Testis (tissue), 3 donors: ENCODE results near the gene KAT2B. TPM values are rescaled to one million over a fixed set of nuclear protein-coding genes. Genes with fewer than 3 reads are reported as not detected.

Experiments
- DNase-seq: peaks from one replicate; pipeline ENCODE4 v3.0.0-alpha.2; 2019
- H3K27ac ChIP-seq, 2 donors: fragments of 200-600 bp; sonication (generic); one replicate each; pipeline ENCODE4 v1.5.1; 2019
- H3K27me3 ChIP-seq: fragments of 200-600 bp; sonication (generic); one replicate; pipeline ENCODE4 v1.5.1; 2019
- H3K36me3 ChIP-seq: fragments of 200-600 bp; sonication (generic); one replicate; pipeline ENCODE4 v1.5.1; 2017; ENCODE audit warnings: low read depth; ENCODE audit errors: missing control alignments
- H3K4me1 ChIP-seq: fragments of 200-600 bp; sonication (generic); one replicate; pipeline ENCODE4 v1.5.1; 2019
- H3K4me3 ChIP-seq, 2 donors: fragments of 200-600 bp; sonication (generic); one replicate each; pipeline ENCODE4 v1.5.1; 2017 to 2019
- H3K9me3 ChIP-seq: fragments of 200-600 bp; sonication (generic); one replicate; pipeline ENCODE4 v1.5.1; 2017
- CTCF ChIP-seq, 3 experiments: fragments of 450-650 bp in 2 of 3; fragments of 200-600 bp in 1 of 3; sonication (generic) in 1 of 3; IDR thresholded peaks; one replicate each; pipeline ENCODE4 v1.5.1; 2016 to 2019; ENCODE audit warnings: antibody characterized with exemption in 3 of 3, mild to moderate bottlenecking in 2 of 3, moderate library complexity in 1 of 3
- POLR2A ChIP-seq: fragments of 450-650 bp; IDR thresholded peaks from one replicate; pipeline ENCODE4 v1.6.1; 2017; ENCODE audit warnings: antibody characterized with exemption, mild to moderate bottlenecking, moderate library complexity
- WGBS, 2 donors: methylation state at CpG; one replicate each; pipeline ENCODE4 v1.1.5; 2018; 5-methylcytosine and 5-hydroxymethylcytosine counted together
- intact Hi-C: fragments of 100-400 bp; cut with DNase I; formaldehyde crosslinking; loops from one replicate; pipeline ENCODE4 v1.15.1; 2023; ENCODE audit warnings: low total_unique reads
- polyA plus RNA-seq: library from polyadenylated mRNA; stranded (reverse); fragments of 350-450 nt; fragmentation: Illumina TruSeq; extraction: RNeasy Lipid Tissue Mini Kit (QIAGEN cat#74804); gene quantifications from one replicate; pipeline ENCODE4 v1.2.3, GENCODE V29; 2014; ENCODE audit warnings: low read depth, low replicate concordance; ENCODE audit not compliant: insufficient read depth
- total RNA-seq, 2 donors: library from RNA; depleted of rRNA; stranded (reverse); fragments of >200 nt; gene quantifications; one replicate each; pipeline ENCODE4 v1.2.3, GENCODE V29; 2016

The KAT2B gene
- total and polyA plus RNA-seq, 3 donors from 2014 or later = 5.3 to 9.9 (median 6.5) TPM

- 48 to 53% methylated on average over 1 of the region's 1 CpG for WGBS, 2 donors
- TF ChIP-seq POLR2A = no peak
- TF ChIP-seq CTCF (IDR thresholded peaks at IDR 0.05) = no peak
- Histone ChIP-seq H3K36me3 (no peaks in the 10 kb centered on the region), H3K27me3 (no peaks in the 10 kb centered on the region), H3K4me1 (no peaks in the 10 kb centered on the region), H3K9me3 (no peaks in the 10 kb centered on the region), H3K4me3 (no peak overlapping the region), H3K27ac (no peak overlapping the region)
- DNase-seq = no peak
- intact Hi-C loops = no loop called here
Measured at GRCh38 chr3:20097015-20097414, 56.8 kb downstream of the KAT2B start.

GRCh38 chr3:20099060-20099459, 58.8 kb downstream of the KAT2B start:
- H3K9me3 ChIP-seq = no peaks in the 10 kb centered on the region
- H3K27me3 ChIP-seq = no peaks in the 10 kb centered on the region
- no peaks in the 10 kb centered on the region for H3K4me1 ChIP-seq
- intact Hi-C loops = no loop called here
- H3K27ac ChIP-seq = no peak overlapping the region
- no peaks in the 10 kb centered on the region for H3K36me3 ChIP-seq
- no peak overlapping the region for H3K4me3 ChIP-seq
- no peak for TF ChIP-seq CTCF (IDR thresholded peaks at IDR 0.05)
- no peak for TF ChIP-seq POLR2A
- DNase-seq = no peak
- WGBS, 2 donors = 91 to 94% methylated on average over 6 of the region's 6 CpGs

- intact Hi-C loops = no loop called here
Measured at GRCh38 chr3:20100151-20100550, 59.9 kb downstream of the KAT2B start.

GRCh38 chr3:20101041-20101440, 60.8 kb downstream of the KAT2B start:
- Histone ChIP-seq H3K36me3 (no peaks in the 10 kb centered on the region), H3K9me3 (no peaks in the 10 kb centered on the region), H3K27me3 (no peaks in the 10 kb centered on the region), H3K27ac (no peak overlapping the region), H3K4me3 (no peak overlapping the region), H3K4me1 (no peaks in the 10 kb centered on the region)
- TF ChIP-seq POLR2A (no peak), CTCF (IDR thresholded peaks at IDR 0.05) (no peak)
- DNase-seq = no peak
- WGBS, 2 donors = 91 to 92% methylated on average over 5 of the region's 5 CpGs
- intact Hi-C loops = no loop called here

More at GRCh38 chr3:20100151-20100550, 59.9 kb downstream of the KAT2B start:
- Histone ChIP-seq H3K27me3 (no peaks in the 10 kb centered on the region), H3K9me3 (no peaks in the 10 kb centered on the region), H3K4me3 (no peak overlapping the region), H3K27ac (no peak overlapping the region), H3K36me3 (no peaks in the 10 kb centered on the region), H3K4me1 (no peaks in the 10 kb centered on the region)
- TF ChIP-seq POLR2A = no peak
- no peak for TF ChIP-seq CTCF (IDR thresholded peaks at IDR 0.05)
- no peak for DNase-seq
- 77 to 95% methylated on average over 1 of the region's 1 CpG for WGBS, 2 donors

- no peaks in the 10 kb centered on the region for H3K36me3 ChIP-seq
- H3K27me3 ChIP-seq = no peaks in the 10 kb centered on the region
- intact Hi-C loops = no loop called here
- no peaks in the 10 kb centered on the region for H3K9me3 ChIP-seq
- no peak for DNase-seq
- H3K4me1 ChIP-seq = no peaks in the 10 kb centered on the region
- 88 to 95% methylated on average over 1 of the region's 1 CpG for WGBS, 2 donors
- no peak overlapping the region for H3K27ac ChIP-seq
- no peak overlapping the region for H3K4me3 ChIP-seq
- no peak for TF ChIP-seq CTCF (IDR thresholded peaks at IDR 0.05)
- TF ChIP-seq POLR2A = no peak
Measured at GRCh38 chr3:20103731-20104130, 63.5 kb downstream of the KAT2B start.
